Muscle of back (tissue), 11 donors: ENCODE data around the gene CPA4. TPM values are rescaled to one million over a fixed set of nuclear protein-coding genes. Genes with fewer than 3 reads are reported as not detected.

Source experiments
- DNase-seq, 3 donors: peaks; one replicate each; pipeline versions ENCODE4 v3.0.0 to v3.0.0-alpha.2; 2013
- polyA plus RNA-seq, 10 donors: library from polyadenylated mRNA; unstranded; fragments of 120-200 nt; gene quantifications; one replicate each; pipeline ENCODE4 v1.2.1, GENCODE V29; 2013; ENCODE audit not compliant: insufficient read length in 10 of 10

Gene CPA4
- polyA plus RNA-seq, 10 donors: 1.2 to 5.2 (median 2.1) TPM

DNA sequence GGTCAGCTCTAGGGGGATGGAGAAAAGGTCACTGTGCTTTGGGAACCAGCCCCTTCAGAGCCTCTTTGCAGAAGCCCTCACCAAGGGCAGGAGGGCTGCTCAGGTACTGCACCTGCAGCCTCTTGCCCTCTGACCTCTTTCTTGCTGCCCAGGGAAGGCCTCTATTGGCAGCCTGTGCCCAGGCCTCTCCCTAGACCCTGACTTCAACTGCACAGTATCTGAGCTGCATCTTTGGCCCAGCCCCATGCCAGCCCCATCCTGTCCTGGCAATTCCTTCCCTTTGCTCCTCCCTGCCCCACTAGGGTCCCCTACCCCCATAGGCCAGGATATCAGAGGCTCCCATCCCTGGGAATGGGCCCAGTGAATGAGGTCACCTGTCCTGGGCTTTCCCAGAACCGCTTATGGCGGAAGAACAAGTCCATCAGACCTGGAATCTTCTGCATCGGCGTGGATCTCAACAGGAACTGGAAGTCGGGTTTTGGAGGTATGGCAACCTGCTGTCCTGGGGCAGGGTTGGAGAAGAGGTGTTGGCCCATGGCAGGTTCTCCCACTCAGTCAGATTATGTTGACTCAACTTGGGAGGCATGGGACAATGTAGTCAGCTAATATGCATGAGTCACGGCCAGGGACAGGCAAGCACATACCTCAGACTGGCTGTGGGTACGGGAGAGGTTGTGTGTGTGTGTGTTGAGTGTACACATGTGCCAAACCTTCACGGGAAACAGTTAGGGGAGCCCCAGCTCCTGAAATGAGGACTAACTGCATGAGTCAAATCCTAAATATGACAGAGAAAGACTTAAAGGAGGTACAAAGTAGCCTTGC is 70.3 kb downstream of the CPA4 start:
- peak in 1 of 3 donors; percentile 94 for DNase-seq

DNA sequence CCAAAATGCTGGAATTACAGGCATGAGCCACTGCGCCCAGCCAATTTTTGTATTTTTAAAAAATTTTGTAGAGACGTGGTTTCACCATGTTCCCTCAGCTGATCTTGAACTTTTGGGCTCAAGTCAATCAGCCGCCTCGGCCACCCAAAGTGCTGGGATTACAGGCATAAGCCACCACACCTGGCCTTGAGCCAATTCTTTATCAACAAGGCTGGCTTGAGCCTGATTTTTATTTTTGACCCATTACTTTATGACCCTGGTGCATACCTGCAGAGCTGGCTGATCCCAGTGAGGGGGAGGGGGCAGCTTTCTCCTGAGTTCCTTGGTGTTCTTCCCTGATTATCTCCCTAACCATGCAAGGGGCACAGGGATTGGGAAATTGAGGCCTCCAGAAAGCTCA is 71.5 kb downstream of the CPA4 start:
- DNase-seq: no peak

DNA sequence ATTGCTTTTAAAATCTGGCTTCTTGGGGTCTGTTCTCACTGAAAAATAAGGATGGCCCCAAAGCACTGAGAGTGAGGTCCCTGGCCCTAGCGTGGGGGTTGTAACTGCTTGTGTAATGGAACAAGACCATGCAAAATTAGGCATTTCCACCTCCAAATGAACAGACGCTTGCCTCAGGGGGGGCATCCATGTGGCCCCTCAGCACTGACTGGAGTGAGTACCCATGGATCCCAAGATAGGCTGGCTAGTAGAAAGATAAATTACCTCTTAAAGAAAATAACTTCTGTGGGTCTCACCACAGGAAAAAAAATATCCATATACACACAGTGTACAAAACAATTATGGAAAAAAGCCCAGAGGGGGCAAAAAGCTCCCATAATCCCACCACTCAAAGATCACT is 72.1 kb downstream of the CPA4 start:
- DNase-seq: peak in 1 of 3 donors; percentile 63

DNA sequence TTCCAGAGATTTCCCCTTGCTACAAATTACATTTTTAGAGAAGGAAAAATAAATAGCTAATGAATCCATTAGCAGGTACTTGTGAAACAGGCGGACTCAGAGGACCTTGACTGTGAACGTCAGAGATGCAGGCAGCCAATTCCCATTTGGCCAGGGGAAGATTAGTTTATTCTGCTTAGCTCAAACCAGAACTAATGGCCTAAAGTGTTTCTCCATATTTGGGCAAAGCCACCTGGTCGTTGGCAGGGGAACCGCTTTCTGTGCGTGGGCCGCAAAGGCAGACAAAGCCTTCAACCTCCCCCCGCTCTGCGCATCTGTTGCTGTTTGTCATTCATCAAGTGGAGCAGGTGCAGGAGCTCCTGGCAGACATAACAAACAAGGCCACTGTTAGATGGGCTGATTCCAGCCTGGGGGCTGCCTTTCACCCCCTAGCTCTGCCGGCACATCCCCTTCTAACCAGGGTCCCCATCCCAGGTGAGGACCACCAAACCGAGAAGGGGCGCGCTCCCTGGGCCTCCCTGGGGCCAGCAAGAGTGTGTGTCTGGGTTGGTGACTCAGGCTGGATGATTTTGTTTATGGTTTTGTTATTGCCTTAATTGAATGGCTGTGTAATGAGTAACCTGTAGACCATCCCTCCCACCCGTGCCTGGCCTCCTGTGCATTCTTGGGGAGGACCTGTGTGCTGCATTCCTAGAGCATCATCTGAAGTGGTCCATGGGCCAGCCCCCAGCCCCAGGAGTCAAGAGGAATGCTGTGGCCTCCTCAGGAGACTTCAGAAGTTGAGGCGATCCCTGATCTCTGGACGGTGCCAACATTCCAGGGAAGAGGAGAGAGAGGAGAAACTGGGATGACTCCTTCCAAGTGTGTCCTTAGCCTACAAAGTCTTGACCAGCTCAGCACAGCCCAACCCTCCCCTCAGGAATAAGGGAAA is 72.8 kb downstream of the CPA4 start:
- peak; percentile 90 to 95 (median 90) for DNase-seq

DNA sequence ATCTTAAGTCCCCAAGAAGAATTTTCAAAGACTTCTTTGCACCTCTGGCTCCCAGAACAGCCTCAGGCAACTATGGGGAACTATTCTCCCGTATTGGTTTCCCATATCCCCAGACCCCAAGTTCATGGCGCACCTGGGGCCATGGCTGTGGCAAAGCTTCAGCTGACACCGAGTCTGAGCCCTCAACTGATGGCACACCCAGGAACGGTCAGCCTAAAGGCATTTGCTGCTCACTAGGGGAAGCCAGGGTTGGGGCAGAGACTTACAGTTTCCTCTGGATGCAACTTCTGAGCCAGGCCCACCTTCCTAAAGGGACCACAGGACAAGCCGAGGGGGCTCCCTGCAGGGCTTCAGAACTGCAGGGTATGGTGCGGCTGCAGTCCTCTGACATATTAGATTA is 73.6 kb downstream of the CPA4 start:
- peak in 1 of 3 donors; percentile 54 for DNase-seq

DNA sequence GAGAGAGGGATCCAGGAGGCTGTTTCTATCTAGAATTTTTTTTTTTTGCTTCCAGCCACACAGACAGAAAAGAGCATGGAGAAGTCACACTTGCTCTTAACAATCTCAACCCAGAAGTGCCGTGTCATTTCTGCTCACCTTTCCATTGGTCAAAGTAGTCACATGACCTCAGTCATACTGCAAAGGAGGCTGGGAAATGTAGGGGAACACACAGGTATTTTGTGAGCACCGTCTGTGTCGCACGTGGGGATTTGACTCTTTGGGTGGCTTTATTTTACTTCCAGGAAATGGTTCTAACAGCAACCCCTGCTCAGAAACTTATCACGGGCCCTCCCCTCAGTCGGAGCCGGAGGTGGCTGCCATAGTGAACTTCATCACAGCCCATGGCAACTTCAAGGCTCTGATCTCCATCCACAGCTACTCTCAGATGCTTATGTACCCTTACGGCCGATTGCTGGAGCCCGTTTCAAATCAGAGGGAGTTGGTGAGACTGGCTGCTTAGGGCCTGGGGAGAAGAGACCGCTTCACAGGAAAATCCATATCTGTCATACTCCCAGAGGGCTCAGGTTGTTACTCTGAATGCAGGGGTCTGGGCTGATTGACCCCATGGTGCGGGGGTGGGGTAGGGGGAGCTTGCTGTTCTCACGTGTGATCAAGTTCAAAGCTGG is 74.3 kb downstream of the CPA4 start:
- DNase-seq: peak in 1 of 3 donors; percentile 14

DNA sequence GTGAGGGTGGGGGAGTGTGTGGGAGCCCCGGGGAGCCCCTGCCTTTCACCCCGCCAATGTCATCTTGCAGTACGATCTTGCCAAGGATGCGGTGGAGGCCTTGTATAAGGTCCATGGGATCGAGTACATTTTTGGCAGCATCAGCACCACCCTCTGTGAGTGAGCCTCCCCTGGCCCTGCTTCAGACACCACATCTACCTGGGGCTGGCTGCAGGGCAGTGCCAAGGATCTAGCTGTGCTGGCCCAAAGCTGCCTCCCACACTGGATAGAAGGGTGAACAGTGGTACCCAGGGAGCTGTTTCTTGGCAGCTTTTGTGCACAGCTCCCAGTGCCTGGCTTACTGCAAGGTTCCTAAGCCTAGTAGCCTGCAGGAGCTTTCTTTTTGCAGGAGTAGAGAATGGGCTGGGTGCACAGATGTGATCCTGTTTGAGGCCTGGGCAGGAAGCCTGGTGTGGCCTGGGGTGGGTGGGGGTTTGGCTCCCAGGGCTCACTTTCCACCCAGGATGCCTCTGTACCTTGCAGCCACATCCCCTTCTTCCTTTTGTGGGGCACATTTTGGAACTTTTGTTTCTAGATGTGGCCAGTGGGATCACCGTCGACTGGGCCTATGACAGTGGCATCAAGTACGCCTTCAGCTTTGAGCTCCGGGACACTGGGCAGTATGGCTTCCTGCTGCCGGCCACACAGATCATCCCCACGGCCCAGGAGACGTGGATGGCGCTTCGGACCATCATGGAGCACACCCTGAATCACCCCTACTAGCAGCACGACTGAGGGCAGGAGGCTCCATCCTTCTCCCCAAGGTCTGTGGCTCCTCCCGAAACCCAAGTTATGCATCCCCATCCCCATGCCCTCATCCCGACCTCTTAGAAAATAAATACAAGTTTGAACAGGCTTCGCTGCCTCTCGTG is 75.1 kb downstream of the CPA4 start:
- DNase-seq: peak in 1 of 3 donors; percentile 41

DNA sequence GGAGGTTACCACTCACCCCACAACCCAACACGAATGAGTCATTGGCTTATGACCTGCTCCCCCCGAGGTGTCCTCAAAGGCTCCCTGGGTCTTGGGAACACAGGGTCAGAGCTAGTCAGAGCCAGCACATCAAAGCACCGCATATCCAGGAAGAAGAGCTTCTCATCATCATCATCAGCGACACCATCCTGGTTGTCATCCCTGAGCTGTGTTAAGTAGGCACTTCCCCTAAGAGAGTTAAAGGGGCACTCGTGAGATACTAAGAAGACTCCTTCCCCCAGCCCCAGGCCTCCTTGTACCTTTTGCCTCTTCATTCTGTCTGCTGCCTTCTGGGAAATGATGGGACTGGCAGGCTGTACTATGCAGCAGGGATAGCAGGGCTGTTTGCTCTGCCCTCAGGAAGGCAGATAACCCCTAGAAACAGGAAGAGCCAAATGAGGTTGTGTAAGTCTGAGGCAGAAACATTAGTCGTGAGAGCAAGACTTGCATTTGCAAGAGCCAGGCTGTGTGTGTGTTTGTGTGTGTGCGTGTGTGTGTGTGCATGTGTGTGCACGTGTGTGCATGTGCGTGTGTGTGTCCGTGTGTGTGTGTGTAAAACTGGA is 76.2 kb downstream of the CPA4 start:
- DNase-seq: peak in 2 of 3 donors; percentile 70 to 87

DNA sequence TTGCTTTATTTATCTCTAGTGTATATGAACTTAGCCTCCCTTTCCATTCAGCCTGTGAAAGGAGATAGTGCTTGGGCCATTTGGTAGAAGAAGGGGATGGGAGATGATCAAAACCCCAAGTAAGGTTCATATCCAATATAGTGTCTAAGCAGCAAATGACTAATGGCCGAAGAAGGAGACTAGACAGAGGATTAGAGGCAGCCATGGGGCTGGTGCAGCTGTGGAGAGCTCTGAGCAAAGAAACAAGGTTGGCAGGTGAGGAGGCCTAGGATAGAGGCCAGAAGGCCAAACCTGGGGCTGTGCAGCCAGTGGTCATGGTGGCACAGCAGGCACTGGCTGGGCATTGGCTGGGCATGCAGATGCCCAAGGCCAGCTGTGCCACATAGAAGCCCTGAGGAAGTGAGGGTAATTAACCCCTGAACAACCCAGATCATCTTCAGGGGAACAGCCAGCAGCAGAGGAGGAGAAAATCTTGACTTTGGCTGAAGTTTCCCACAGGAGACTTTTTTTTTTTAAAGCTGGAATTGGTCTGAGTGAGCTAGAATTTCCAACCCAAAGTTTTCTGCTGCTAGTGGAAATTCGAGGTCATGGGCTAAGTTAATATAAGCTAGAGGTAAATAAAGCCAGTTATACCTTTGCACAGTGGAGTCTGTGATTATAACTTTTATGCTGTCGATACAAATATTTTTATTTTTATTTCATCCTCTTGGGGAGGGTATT is 77.0 kb downstream of the CPA4 start:
- peak in 1 of 3 donors; percentile 91 for DNase-seq

DNA sequence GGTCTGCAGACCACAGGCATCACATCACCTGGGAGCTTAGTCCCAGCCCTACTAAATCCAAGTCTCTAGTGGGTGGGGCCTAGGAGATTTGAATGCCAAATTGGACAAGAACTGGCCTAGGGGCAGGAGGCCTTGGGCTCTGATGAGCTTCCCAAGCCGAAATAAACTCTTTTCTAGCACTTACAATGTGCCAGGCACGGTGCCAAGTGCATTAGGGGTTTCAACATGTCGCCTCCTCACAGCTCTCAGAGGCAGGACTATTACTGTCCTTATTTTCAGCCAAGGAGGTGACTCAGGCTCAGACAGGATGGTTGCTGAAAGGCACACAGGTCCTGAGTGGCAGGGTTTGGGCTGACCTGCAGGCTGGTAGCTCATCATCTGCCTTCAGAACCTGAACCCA is 78.1 kb downstream of the CPA4 start:
- peak in 1 of 3 donors; percentile 63 for DNase-seq

DNA sequence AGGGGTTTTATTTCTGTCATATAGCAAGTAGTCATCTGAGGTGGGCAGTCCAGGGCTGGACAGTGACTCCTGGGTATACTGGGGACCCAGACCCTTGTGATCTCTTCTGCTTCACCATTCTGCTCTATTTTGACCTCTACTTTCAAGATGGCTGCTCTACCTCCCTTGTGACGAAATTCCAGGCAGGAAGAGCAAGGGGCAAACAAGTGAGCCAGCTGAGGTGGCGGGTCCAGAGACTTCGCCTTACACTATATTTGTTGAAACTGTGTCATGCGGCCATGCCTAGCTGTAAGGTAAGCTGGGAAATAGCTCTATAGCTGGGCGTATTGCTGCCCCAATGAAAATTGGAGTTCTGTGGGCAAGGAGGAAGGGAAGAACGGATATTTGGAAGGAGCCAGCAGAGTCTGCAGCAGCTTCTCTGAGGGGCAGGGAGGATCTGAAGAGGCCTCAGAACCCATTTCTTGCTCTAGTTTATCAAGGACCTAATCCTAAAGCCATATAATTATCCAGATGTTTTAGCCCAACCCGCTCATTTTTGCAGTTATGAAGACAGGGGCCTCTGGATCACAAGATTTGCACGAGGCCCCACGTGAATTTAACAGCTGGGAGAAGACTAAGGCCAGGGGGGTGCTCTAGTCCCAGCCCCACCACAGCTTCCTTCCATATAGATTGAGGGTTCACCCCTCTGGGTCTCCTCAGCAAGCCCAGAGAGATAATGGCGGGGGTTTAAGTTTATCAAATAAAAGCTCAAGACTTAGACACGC is 79.6 kb downstream of the CPA4 start:
- DNase-seq: peak in 1 of 3 donors; percentile 66

Other genes with a start within 250 kb of the CPA4 start
- 10 to 100 TPM; 20.7 to 30.6 (median 25.1) TPM for gene ZC3HC1, start 241.8 kb upstream of the CPA4 start, polyA plus RNA-seq
- 10 to 100 TPM; 35.0 to 49.8 (median 42.7) TPM for gene KLHDC10, start 222.6 kb upstream of the CPA4 start, polyA plus RNA-seq
- gene TMEM209, start 87.8 kb upstream of the CPA4 start, polyA plus RNA-seq: 10 to 100 TPM in 8 of 10 donors, 1 to 10 TPM in 2; 7.8 to 14.3 (median 11.1) TPM
- gene SSMEM1, start 85.3 kb upstream of the CPA4 start, polyA plus RNA-seq: under 1 TPM in 1 of 10 donors, not detected in 9; 0.18 TPM
- 1 to 10 TPM in 3 of 10 donors, under 1 TPM in 7; 0.25 to 1.1 (median 0.61) TPM for gene CPA2, start 26.3 kb upstream of the CPA4 start, polyA plus RNA-seq
- 1 to 10 TPM; 1.4 to 6.0 (median 2.3) TPM for gene CPA5, start 51.7 kb downstream of the CPA4 start, polyA plus RNA-seq
- gene CPA1, start 87.3 kb downstream of the CPA4 start, polyA plus RNA-seq: 1 to 10 TPM; 1.6 to 5.1 (median 3.8) TPM
- gene CEP41, start 147.9 kb downstream of the CPA4 start, polyA plus RNA-seq: 10 to 100 TPM; 17.7 to 35.3 (median 25.4) TPM
- 1,000 to 10,000 TPM in 4 of 10 donors, 100 to 1,000 TPM in 6; 602 to 1,329 (median 947) TPM for gene MEST, start 198.9 kb downstream of the CPA4 start, polyA plus RNA-seq